GM18909 (cell line): Measurements from ENCODE around the gene ABCA10.

Source experiments
- ATAC-seq: cut with Tn5 transposase; IDR thresholded peaks from one replicate; pipeline ENCODE4 v1.9.1; 2021; ENCODE audit warnings: mild to moderate bottlenecking; ENCODE audit not compliant: unreplicated experiment, poor library complexity

The ABCA10 gene

DNA sequence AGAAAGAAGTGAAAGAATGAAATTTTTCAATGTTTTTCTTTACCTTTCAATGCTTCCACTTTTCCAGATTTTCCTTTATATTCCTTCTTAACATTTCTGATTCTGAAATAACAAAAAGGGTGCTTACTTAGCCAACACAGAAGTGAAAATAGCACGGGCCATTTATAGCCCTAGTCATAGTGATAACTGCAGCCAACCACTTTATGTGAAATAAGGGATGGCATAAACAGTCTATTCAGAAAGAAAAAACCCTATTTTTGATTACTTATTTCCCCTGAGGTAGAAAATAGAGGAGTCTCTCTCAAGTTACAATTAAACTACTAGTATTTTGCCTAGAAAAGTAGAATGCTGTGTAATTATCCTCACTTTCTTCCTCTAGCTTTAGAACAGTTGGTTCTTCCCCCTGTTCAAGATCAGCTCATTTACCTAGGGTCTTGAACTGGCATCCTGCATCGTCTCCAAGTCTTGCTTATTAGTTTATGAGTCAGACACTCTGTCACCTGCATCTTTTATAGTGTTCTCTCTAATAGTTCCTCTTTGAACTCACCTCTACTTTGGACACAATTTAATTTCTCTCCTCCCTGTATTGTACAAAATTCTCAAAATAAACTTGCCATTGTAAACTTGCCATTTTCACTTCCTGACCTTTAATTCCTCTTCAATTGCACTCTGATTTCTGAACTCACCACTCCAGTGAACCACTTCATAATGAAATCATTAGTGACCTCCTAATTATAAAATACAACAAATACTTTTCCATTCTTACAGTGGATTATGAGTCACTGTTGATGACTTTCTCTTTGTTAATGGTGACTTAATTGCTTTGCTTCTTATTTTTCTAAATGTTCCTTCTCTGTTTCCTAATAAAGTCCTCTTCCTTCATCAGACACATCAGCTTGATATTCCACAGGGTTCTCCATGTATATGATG lies 110.5 kb downstream of the ABCA10 start:
- peak; percentile 53 for ATAC-seq

DNA sequence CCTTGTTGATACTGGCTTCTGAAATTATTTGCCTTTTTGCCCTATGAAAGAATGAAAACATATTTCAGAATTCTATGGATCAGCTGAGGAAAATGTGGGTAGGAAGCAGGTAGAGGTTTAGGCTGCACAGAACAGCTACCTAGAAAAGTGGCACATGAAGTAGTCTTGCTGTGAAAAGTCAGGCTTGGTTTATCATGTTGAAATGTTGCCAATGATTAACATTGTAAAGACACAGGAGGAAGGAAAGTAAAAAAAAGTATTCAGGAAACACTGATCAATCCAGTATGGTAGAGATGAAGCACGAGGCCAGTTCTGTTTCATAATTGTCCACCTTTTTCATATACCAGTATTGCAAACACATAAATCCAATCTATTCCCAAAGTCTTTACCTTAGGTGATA lies 116.8 kb downstream of the ABCA10 start:
- ATAC-seq: no peak

DNA sequence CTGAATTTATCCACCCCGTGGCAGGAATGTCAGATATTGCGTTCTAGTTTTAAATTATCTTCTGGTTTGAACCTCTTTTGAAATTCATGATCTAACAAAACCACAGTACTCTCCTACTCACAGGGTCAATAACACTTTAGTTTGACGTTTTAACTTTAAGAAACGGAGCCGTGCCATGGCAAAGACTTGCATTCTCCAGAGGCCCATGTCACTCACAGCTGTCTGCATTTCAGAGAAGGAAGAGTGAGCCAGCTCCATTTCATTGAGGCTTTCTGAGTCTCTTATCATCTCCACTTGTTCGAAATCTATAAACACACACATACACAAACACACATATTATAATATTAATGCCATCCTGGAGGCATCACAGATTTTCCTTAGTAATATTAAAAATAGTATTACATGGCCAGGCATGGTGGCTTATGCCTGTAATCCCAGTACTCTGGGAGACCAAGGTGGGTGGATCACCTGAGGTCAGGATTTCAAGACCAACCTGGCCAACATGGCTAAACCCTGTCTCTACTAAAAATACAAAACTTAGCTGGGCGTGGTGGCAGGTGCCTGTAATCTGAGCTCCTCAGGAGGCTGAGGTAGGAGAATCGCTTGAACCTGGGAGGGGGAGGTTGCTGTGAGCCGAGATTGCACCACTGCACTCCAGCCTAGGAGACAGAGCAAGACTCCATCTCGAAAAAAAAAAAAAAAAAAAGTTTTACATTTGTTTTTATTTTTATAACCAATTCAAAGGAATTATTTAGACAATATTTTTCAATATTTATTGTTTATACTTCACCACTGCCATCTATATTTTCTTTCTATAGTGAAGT lies 122.5 kb downstream of the ABCA10 start:
- no peak for ATAC-seq

DNA sequence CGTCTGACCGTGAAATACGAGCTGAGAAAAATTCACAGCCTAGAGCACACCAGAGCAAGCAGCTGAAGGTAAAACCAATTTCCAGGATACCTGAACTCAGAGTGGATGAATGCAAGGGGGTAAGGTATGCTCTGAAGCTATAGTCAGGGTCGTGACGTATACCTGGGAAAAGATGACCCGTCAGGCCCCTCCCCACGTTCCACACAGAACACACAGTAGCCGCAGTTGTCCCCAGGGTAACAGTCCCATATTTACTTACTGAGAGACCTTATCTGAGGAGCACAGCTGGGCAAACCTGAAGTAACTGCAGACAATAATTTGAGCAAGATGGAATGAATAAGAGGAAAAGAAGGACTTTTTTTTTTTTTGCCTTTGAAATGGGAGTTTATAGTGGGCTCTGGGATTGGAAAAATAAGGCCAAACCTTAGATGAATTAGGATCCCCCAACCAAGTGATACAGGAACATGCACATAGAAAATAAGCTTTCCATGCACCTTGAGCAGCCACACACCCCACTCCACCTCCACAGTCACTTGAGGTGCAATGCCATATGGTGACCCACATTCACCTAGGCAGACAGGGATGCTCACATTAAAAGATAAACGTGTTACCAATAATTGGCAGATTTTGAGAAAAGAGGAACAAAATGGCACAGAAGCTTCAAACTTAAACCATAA lies 124.9 kb downstream of the ABCA10 start:
- ATAC-seq: no peak

DNA sequence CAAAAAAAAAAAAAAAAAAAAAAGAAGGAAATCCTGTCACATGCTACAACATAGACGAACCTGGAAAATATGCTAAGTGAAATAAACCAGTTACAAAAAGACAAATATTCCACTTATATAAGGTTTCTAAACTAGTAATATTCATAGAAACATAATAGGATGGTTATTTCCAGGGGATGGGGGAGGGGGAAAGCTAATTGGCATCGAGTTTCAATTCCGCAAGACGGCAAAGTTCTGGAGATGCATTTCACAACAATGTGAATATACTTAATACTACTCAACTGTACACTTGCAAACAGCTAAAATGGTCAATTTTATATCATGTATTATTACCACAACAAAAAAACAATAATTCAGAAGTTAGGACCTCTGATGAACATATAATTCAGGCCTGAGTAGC lies 130.0 kb downstream of the ABCA10 start:
- no peak for ATAC-seq
